PFSK-1 (cell line): ENCODE data around the gene TTF2.

Experiments used
- FOXP2 ChIP-seq: optimal IDR thresholded peaks from 2 replicates; pipeline ENCODE3; 2011; ENCODE audit warnings: borderline replicate concordance, control low read depth, inconsistent platforms; ENCODE audit not compliant: insufficient read depth; ENCODE audit errors: extremely low read length, extremely low read depth
- POLR2AphosphoS5 ChIP-seq: IDR thresholded peaks from 2 replicates; pipeline ENCODE4 v1.6.1; 2012; ENCODE audit warnings: low read depth, mild to moderate bottlenecking, control low read depth, low read length, moderate library complexity
- REST ChIP-seq, 2 experiments: IDR thresholded peaks; 2 replicates each; pipeline versions ENCODE4 v1.6.1 to v1.8.0; 2011 to 2012; ENCODE audit warnings: low read depth in 2 of 2, low read length in 2 of 2, control low read depth in 1 of 2, inconsistent platforms in 1 of 2, mild to moderate bottlenecking in 1 of 2, moderate library complexity in 1 of 2; ENCODE audit not compliant: insufficient read depth in 1 of 2

GRCh38 chr1:117097443-117097842 lies 37.3 kb downstream of the TTF2 start:
- TF ChIP-seq POLR2AphosphoS5 (no peak), FOXP2 (no peak), REST (IDR thresholded peaks at IDR 0.05; ENCODE audit: insufficient read depth in 1 of 2, low read depth in 2 of 2, low read length in 2 of 2) (no peak)
